ENCODE data around the gene RAPGEF4. TPM values are rescaled to one million over a fixed set of nuclear protein-coding genes. Genes with fewer than 3 reads are reported as not detected.

RAPGEF4 gene
- total RNA-seq, 1 experiment from 2014 or later = 2.2 TPM

DNA sequence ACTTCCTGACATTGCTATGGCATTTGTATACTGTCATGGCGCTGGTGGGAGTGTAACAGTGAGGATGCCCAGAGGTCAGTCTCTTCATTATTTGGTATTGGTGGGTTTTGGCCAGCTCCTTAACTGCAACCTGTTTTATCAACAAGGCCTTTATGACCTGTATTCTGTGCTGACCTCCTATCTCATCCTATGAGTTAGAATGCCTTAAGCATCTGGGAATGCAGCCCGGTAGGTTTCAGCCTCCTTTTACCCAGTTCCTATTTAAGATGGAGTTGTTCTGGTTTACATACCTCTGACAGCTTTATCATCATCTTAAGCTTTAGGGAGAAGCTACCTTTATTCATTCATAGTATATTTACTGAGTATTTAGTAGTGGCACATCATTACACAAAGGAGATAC, 103.8 kb downstream of the RAPGEF4 start (continued):
- TF ChIP-seq, protein P1, sequence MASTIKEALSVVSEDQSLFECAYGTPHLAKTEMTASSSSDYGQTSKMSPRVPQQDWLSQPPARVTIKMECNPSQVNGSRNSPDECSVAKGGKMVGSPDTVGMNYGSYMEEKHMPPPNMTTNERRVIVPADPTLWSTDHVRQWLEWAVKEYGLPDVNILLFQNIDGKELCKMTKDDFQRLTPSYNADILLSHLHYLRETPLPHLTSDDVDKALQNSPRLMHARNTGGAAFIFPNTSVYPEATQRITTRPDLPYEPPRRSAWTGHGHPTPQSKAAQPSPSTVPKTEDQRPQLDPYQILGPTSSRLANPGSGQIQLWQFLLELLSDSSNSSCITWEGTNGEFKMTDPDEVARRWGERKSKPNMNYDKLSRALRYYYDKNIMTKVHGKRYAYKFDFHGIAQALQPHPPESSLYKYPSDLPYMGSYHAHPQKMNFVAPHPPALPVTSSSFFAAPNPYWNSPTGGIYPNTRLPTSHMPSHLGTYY (CRISPR knock-in tag; IDR thresholded peaks at IDR 0.05) = no peak
- TF ChIP-seq NFE2L1 (CRISPR knock-in tag; IDR thresholded peaks at IDR 0.05) = no peak
- no peak for TF ChIP-seq EMX1 (CRISPR knock-in tag; IDR thresholded peaks at IDR 0.05)
- TF ChIP-seq, protein P2, sequence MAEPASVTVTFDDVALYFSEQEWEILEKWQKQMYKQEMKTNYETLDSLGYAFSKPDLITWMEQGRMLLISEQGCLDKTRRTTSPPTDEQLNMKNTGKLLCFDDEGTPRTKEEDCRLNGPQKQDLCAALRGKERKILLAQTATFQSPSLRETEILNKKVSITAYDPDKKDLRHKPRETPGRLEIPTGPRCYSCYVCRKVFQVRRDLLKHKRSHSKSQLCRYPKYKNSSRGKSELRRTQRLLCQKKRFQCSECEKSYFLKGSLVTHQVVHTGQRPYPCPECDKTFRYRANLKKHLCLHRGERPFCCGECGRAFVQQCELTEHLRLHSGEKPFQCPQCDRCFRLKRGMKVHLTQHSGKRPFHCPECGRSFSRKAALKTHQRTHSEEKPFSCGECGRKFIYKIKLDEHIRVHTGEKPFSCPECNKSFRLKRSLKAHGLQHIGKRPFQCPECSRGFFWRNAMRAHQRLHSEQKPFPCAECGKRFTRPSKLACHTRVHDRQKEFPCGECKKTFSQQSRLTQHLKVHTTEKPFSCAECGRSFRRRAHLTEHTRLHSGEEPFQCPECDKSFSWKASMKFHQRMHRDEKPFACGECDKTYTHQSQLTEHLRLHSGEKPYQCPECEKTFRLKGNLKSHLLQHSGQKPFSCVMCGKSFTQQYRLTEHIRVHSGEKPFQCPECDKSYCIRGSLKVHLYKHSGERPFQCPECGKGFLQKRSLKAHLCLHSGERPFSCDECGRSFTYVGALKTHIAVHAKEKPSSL (CRISPR knock-in tag; conservative IDR thresholded peaks at IDR 0.05) = no peak
- TF ChIP-seq, protein P3, sequence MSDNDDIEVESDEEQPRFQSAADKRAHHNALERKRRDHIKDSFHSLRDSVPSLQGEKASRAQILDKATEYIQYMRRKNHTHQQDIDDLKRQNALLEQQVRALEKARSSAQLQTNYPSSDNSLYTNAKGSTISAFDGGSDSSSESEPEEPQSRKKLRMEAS (CRISPR knock-in tag; IDR thresholded peaks at IDR 0.05) = no peak
- TF ChIP-seq, protein P4, sequence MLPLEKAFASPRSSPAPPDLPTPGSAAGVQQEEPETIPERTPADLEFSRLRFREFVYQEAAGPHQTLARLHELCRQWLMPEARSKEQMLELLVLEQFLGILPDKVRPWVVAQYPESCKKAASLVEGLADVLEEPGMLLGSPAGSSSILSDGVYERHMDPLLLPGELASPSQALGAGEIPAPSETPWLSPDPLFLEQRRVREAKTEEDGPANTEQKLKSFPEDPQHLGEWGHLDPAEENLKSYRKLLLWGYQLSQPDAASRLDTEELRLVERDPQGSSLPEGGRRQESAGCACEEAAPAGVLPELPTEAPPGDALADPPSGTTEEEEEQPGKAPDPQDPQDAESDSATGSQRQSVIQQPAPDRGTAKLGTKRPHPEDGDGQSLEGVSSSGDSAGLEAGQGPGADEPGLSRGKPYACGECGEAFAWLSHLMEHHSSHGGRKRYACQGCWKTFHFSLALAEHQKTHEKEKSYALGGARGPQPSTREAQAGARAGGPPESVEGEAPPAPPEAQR (CRISPR knock-in tag; IDR thresholded peaks at IDR 0.05) = no peak
- TF ChIP-seq, protein P5, sequence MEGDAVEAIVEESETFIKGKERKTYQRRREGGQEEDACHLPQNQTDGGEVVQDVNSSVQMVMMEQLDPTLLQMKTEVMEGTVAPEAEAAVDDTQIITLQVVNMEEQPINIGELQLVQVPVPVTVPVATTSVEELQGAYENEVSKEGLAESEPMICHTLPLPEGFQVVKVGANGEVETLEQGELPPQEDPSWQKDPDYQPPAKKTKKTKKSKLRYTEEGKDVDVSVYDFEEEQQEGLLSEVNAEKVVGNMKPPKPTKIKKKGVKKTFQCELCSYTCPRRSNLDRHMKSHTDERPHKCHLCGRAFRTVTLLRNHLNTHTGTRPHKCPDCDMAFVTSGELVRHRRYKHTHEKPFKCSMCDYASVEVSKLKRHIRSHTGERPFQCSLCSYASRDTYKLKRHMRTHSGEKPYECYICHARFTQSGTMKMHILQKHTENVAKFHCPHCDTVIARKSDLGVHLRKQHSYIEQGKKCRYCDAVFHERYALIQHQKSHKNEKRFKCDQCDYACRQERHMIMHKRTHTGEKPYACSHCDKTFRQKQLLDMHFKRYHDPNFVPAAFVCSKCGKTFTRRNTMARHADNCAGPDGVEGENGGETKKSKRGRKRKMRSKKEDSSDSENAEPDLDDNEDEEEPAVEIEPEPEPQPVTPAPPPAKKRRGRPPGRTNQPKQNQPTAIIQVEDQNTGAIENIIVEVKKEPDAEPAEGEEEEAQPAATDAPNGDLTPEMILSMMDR (IDR thresholded peaks at IDR 0.05) = no peak
- no peak for TF ChIP-seq MYBL2 (CRISPR knock-in tag; IDR thresholded peaks at IDR 0.05)
- TF ChIP-seq ZBTB21 (CRISPR knock-in tag; IDR thresholded peaks at IDR 0.05; ENCODE audit: borderline replicate concordance) = no peak
- TF ChIP-seq SOX15 (CRISPR knock-in tag; IDR thresholded peaks at IDR 0.05) = no peak
- TF ChIP-seq, protein P6, sequence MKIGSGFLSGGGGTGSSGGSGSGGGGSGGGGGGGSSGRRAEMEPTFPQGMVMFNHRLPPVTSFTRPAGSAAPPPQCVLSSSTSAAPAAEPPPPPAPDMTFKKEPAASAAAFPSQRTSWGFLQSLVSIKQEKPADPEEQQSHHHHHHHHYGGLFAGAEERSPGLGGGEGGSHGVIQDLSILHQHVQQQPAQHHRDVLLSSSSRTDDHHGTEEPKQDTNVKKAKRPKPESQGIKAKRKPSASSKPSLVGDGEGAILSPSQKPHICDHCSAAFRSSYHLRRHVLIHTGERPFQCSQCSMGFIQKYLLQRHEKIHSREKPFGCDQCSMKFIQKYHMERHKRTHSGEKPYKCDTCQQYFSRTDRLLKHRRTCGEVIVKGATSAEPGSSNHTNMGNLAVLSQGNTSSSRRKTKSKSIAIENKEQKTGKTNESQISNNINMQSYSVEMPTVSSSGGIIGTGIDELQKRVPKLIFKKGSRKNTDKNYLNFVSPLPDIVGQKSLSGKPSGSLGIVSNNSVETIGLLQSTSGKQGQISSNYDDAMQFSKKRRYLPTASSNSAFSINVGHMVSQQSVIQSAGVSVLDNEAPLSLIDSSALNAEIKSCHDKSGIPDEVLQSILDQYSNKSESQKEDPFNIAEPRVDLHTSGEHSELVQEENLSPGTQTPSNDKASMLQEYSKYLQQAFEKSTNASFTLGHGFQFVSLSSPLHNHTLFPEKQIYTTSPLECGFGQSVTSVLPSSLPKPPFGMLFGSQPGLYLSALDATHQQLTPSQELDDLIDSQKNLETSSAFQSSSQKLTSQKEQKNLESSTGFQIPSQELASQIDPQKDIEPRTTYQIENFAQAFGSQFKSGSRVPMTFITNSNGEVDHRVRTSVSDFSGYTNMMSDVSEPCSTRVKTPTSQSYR (CRISPR knock-in tag; IDR thresholded peaks at IDR 0.05) = no peak
- no peak for TF ChIP-seq ESRRA (CRISPR knock-in tag; IDR thresholded peaks at IDR 0.05; ENCODE audit: borderline replicate concordance)
- no peak for TF ChIP-seq ATF1 (CRISPR knock-in tag; IDR thresholded peaks at IDR 0.05)
- no peak for TF ChIP-seq PRRX2 (CRISPR knock-in tag; IDR thresholded peaks at IDR 0.05)

DNA sequence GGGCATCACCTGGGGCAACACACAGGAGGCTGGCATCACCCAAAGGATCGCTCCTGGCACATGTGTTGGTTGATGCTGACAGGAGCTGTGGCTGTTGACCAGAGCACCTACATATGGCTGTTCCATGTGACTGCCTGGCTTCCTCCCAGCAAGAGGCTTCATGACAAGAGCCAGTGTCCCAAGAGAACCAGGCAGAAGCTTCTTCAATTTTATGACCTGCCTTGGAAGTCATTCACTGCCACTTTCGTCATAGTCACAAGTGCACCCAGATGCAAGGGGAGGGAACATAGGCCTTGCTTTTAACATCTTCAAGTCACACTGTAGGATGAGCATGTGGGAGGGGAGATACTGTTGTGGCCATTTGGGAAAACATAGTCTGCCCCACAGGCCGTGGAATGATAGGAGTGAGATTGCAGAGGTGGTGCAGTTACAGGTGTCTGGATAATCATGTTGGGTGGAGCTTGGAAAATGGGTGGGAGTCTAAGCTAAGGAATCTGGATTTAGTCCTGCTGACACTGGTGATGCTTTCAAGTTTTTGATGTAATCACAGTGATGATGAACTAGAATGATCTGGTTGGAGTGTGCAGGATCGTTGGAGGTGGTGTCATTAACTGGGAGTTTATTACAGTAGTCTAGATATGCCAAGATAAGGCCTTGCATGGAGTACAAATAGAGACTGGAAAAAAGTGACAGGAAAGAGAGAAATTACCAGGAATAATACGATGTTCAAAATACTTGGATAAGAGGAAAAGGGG, 107.0 kb downstream of the RAPGEF4 start:
- POLR2A ChIA-PET = no interaction called here
- CTCF ChIA-PET = no interaction called here
- H3K9me3 Mint-ChIP-seq = no peaks in the 10 kb centered on the region
- no peaks in the 10 kb centered on the region for H3K36me3 Mint-ChIP-seq
- no peaks in the 10 kb centered on the region for H3K27me3 Mint-ChIP-seq (ENCODE audit: low read depth)
- ATAC-seq (no peak), DNase-seq (ENCODE audit: low spot score) (no peak)
- H3K4me3 Mint-ChIP-seq = no peak overlapping the region
- H3K27ac Mint-ChIP-seq = no peak overlapping the region
- H3K4me1 Mint-ChIP-seq = no peaks in the 10 kb centered on the region
- TF ChIP-seq ZNF232 (CRISPR knock-in tag; IDR thresholded peaks at IDR 0.05) (no peak), TEAD4 (CRISPR knock-in tag; IDR thresholded peaks at IDR 0.05) (no peak), FOXP1 (CRISPR knock-in tag; IDR thresholded peaks at IDR 0.05; ENCODE audit: borderline replicate concordance) (no peak), ZNF671 (CRISPR knock-in tag; IDR thresholded peaks at IDR 0.05) (no peak), GTF2I (CRISPR knock-in tag; conservative IDR thresholded peaks at IDR 0.05) (no peak), ATF1 (CRISPR knock-in tag; IDR thresholded peaks at IDR 0.05) (no peak), SP1 (CRISPR knock-in tag; conservative IDR thresholded peaks at IDR 0.05) (no peak)
- TF ChIP-seq, protein P6 (CRISPR knock-in tag; IDR thresholded peaks at IDR 0.05) = no peak
- TF ChIP-seq, protein P7, sequence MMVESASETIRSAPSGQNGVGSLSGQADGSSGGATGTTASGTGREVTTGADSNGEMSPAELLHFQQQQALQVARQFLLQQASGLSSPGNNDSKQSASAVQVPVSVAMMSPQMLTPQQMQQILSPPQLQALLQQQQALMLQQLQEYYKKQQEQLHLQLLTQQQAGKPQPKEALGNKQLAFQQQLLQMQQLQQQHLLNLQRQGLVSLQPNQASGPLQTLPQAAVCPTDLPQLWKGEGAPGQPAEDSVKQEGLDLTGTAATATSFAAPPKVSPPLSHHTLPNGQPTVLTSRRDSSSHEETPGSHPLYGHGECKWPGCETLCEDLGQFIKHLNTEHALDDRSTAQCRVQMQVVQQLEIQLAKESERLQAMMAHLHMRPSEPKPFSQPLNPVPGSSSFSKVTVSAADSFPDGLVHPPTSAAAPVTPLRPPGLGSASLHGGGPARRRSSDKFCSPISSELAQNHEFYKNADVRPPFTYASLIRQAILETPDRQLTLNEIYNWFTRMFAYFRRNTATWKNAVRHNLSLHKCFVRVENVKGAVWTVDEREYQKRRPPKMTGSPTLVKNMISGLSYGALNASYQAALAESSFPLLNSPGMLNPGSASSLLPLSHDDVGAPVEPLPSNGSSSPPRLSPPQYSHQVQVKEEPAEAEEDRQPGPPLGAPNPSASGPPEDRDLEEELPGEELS (CRISPR knock-in tag; IDR thresholded peaks at IDR 0.05) = no peak
